HCT116 (cell line): ENCODE measurements around the gene ZMYND12. TPM values are rescaled to one million over a fixed set of nuclear protein-coding genes. Genes with fewer than 3 reads are reported as not detected.

ENCODE experiments used
- ATAC-seq: fragments of 200-7000 bp; cut with Tn5 transposase; 2 replicates; pipeline ENCODE4 v1.9.1; 2020; ENCODE audit warnings: mild to moderate bottlenecking, moderate library complexity
- BruUV-seq: library from RNA; stranded (reverse); fragments of 400-500 nt; replicated peaks from 2 replicates; lab custom pipeline; 2021; lab: Mats Ljungman, UMichigan
- CTCF ChIA-PET: fragments of 300-600 bp; sonication (Branson Sonifier 250); formaldehyde crosslinking; loops from one replicate; lab custom pipeline; 2021; ENCODE audit warnings: antibody characterized with exemption; lab: Charles Lee
- POLR2A ChIA-PET: fragments of 300-600, 350-600 bp; sonication (Branson Sonifier 250); formaldehyde crosslinking; loops from one replicate; lab custom pipeline; 2021; ENCODE audit warnings: antibody characterized with exemption; lab: Charles Lee
- RAD21 ChIA-PET, 2 experiments: fragments of 300-600 bp; sonication (Branson Sonifier 250); formaldehyde crosslinking; loops; one replicate each; lab custom pipeline; 2023; ENCODE audit warnings: low total read pairs in 2 of 2; ENCODE audit not compliant: uncharacterized antibody in 2 of 2, unreplicated experiment in 2 of 2, low non-redundant PET in 1 of 2; lab: Charles Lee
- DNase-seq: peaks from one replicate; pipeline ENCODE4 v3.0.0-alpha.2; 2010; ENCODE audit warnings: low read depth, low spot score
- H2AFZ ChIP-seq: fragments of 200-600 bp; shearing (Covaris generic), sonication (generic); 2 replicates; pipeline ENCODE4 v1.6.1; 2017; ENCODE audit warnings: low read depth, mixed run types, mixed read lengths, antibody characterized with exemption, low read length; ENCODE audit not compliant: poor library complexity, severe bottlenecking
- H3K27ac ChIP-seq: 2 replicates; pipeline ENCODE4 v1.5.1; 2012; ENCODE audit warnings: low read depth, low read length
- H3K27me3 ChIP-seq: fragments of 200-600 bp; sonication (generic); 2 replicates; pipeline ENCODE4 v1.6.1; 2016; ENCODE audit warnings: mixed run types, low read length, mixed read lengths; ENCODE audit not compliant: insufficient read depth
- H3K36me3 ChIP-seq, 2 experiments: fragments of 200-500 bp in 1 of 2; fragments of 200-600 bp in 1 of 2; sonication (Bioruptor generic) in 1 of 2; sonication (generic) in 1 of 2; 2 replicates each; pipeline versions ENCODE4 v1.5.1 to v1.6.1; 2014 to 2016; ENCODE audit warnings: low read length in 2 of 2, inconsistent platforms in 1 of 2, mixed read lengths in 1 of 2, mixed run types in 1 of 2; ENCODE audit not compliant: insufficient read depth in 2 of 2, control insufficient read depth in 1 of 2
- H3K4me1 ChIP-seq, 2 experiments: fragments of 200-600 bp in 1 of 2; sonication (generic) in 1 of 2; 2 replicates each; pipeline versions ENCODE4 v1.5.1 to v1.6.1; 2012 to 2017; ENCODE audit warnings: low read length in 2 of 2, inconsistent platforms in 1 of 2, mild to moderate bottlenecking in 1 of 2, mixed read lengths in 1 of 2, mixed run types in 1 of 2, moderate library complexity in 1 of 2; ENCODE audit not compliant: insufficient read depth in 2 of 2, control insufficient read depth in 1 of 2
- H3K4me2 ChIP-seq: fragments of 200-600 bp; sonication (generic); 2 replicates; pipeline ENCODE4 v1.6.1; 2017; ENCODE audit warnings: mixed run types, low read length, mixed read lengths
- H3K4me3 ChIP-seq, 2 experiments: fragments of 200-600 bp in 1 of 2; sonication (generic) in 1 of 2; replicated peaks in 1 of 2; 2 replicates each; pipeline ENCODE4 v1.5.1; 2011 to 2016; ENCODE audit warnings: low read length in 2 of 2, control low read depth in 1 of 2, low read depth in 1 of 2, mild to moderate bottlenecking in 1 of 2, mixed read lengths in 1 of 2, mixed run types in 1 of 2
- H3K79me2 ChIP-seq: fragments of 200-600 bp; sonication (generic); 2 replicates; pipeline ENCODE4 v1.6.1; 2017; ENCODE audit warnings: mild to moderate bottlenecking, mixed run types, low read length, moderate library complexity, mixed read lengths; ENCODE audit not compliant: insufficient read depth
- H3K9ac ChIP-seq: fragments of 200-600 bp; sonication (generic); 2 replicates; pipeline ENCODE4 v1.6.1; 2016; ENCODE audit warnings: low read length, mixed read lengths
- H3K9me2 ChIP-seq: fragments of 200-600 bp; sonication (generic), shearing (Covaris generic); 2 replicates; pipeline ENCODE4 v1.6.1; 2017; ENCODE audit warnings: mixed run types, mild to moderate bottlenecking, moderate library complexity; ENCODE audit not compliant: insufficient read depth
- H3K9me3 ChIP-seq, 2 experiments: fragments of 200-500 bp in 1 of 2; fragments of 200-600 bp in 1 of 2; sonication (Bioruptor generic) in 1 of 2; sonication (generic) in 1 of 2; 2 replicates each; pipeline ENCODE4 v1.6.1; 2014 to 2017; ENCODE audit warnings: low read length in 2 of 2, mixed read lengths in 2 of 2, inconsistent platforms in 1 of 2, low read depth in 1 of 2, mild to moderate bottlenecking in 1 of 2, mixed run types in 1 of 2, moderate library complexity in 1 of 2; ENCODE audit not compliant: control insufficient read depth in 1 of 2, insufficient read depth in 1 of 2
- H4K20me1 ChIP-seq: fragments of 200-600 bp; sonication (generic), shearing (Covaris generic); 2 replicates; pipeline ENCODE4 v1.6.1; 2017; ENCODE audit warnings: mixed run types, mild to moderate bottlenecking, moderate library complexity; ENCODE audit not compliant: insufficient read depth
- CEBPB ChIP-seq: IDR thresholded peaks from 2 replicates; pipeline ENCODE4 v1.6.1; 2012; ENCODE audit warnings: low read depth
- ELF1 ChIP-seq: IDR thresholded peaks from 2 replicates; pipeline ENCODE4 v1.6.1; 2012; ENCODE audit warnings: low read depth, borderline replicate concordance
- FOSL1 ChIP-seq: IDR thresholded peaks from 2 replicates; pipeline ENCODE4 v1.6.1; 2012; ENCODE audit warnings: low read depth
- RAD21 ChIP-seq: IDR thresholded peaks from 2 replicates; pipeline ENCODE4 v1.6.1; 2012; ENCODE audit warnings: low read depth, mild to moderate bottlenecking
- REST ChIP-seq: IDR thresholded peaks from 2 replicates; pipeline ENCODE4 v1.6.1; 2012; ENCODE audit warnings: low read depth
- ZBTB33 ChIP-seq: IDR thresholded peaks from 2 replicates; pipeline ENCODE4 v1.6.1; 2011; ENCODE audit warnings: mild to moderate bottlenecking, low read length, moderate library complexity; ENCODE audit not compliant: insufficient replicate concordance; ENCODE audit errors: extremely low read depth
- intact Hi-C: fragments of 100-400 bp; cut with micrococcal nuclease; formaldehyde crosslinking; loops from 2 replicates; pipeline ENCODE4 v1.10.0; 2022
- total RNA-seq: library from RNA; stranded (reverse); gene quantifications from one replicate; pipeline ENCODE4 v1.2.1, GENCODE V29; 2021; ENCODE audit not compliant: unreplicated experiment

ZMYND12 gene
- total RNA-seq, 1 experiment from 2014 or later: 0.25 TPM

DNA sequence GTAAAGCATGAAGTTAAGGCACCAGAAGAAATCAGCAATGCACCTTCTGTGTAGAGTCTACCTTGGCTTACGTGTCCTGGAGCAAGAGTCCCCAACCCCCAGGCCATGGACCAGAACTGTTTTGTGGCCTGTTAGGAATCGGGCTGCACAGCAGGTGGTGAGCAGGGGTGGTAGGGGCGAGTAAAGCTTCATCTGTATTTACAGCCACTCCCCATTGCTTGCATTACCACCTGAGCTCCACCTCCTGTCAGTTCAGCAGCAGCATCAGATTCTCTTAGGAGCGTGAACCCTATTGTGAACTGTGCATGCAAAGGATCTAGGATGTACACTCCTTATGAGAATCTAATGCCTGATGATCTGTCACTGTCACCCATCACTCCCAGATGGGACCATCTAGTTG lies 21.5 kb downstream of the ZMYND12 start:
- ChIA-PET CTCF (no interaction called here), RAD21 (no interaction called here), POLR2A (no interaction called here)
- H3K9me3 ChIP-seq: no peaks in the 10 kb centered on the region
- no TSS peak for BruUV-seq
- H3K4me1 ChIP-seq: no peaks in the 10 kb centered on the region; a peak in 1 of 4 replicates
- DNase-seq: no peak
- no peak overlapping the region for H3K4me2 ChIP-seq
- H3K36me3 ChIP-seq: no peaks in the 10 kb centered on the region
- H3K79me2 ChIP-seq: no peaks in the 10 kb centered on the region
- H3K9ac ChIP-seq: no peak overlapping the region
- H3K27me3 ChIP-seq: no peaks in the 10 kb centered on the region
- H3K9me2 ChIP-seq: no peaks in the 10 kb centered on the region
- TF ChIP-seq FOSL1: no peak
- no peak for TF ChIP-seq RAD21
- TF ChIP-seq CEBPB: no peak
- TF ChIP-seq ELF1: no peak
- no peak for TF ChIP-seq ZBTB33
- TF ChIP-seq REST: no peak
- H3K27ac ChIP-seq: no peak overlapping the region
- intact Hi-C loops: no loop called here
- H4K20me1 ChIP-seq: no peaks in the 10 kb centered on the region
- ATAC-seq: no peak
- H3K4me3 ChIP-seq: no peak overlapping the region
- no peak overlapping the region for H2AFZ ChIP-seq
